Neural crest cell (in vitro differentiated cells): Measurements from ENCODE around the gene PSMG3. TPM values are rescaled to one million over a fixed set of nuclear protein-coding genes. Genes with fewer than 3 reads are reported as not detected.

Source experiments
- DNase-seq: peaks from one replicate; pipeline ENCODE4 v3.0.0; 2021; ENCODE audit warnings: low read depth, mixed read lengths, low spot score
- H3K27ac Mint-ChIP-seq: one replicate; pipeline ENCODE4 v1.8.0; 2021; ENCODE audit warnings: mild to moderate bottlenecking, mixed read lengths; ENCODE audit not compliant: unreplicated experiment
- H3K27me3 Mint-ChIP-seq: 2 replicates; pipeline ENCODE4 v1.8.0; 2021; ENCODE audit warnings: low read depth, mild to moderate bottlenecking, mixed read lengths
- H3K36me3 Mint-ChIP-seq: 2 replicates; pipeline ENCODE4 v1.8.0; 2021; ENCODE audit warnings: low read depth, mild to moderate bottlenecking, mixed read lengths
- H3K4me1 Mint-ChIP-seq: 2 replicates; pipeline ENCODE4 v1.8.0; 2021; ENCODE audit warnings: mixed read lengths
- H3K4me3 Mint-ChIP-seq: one replicate; pipeline ENCODE4 v1.8.0; 2021; ENCODE audit warnings: mild to moderate bottlenecking, mixed read lengths
- H3K9me3 Mint-ChIP-seq: 2 replicates; pipeline ENCODE4 v1.8.0; 2021; ENCODE audit warnings: mixed read lengths
- total RNA-seq: library from RNA; stranded (reverse); gene quantifications from 2 replicates; pipeline ENCODE4 v1.2.1, GENCODE V29; 2021
- TF ChIP-seq, protein P1 (sequence below): fragments of 200-600 bp; sonication (generic); conservative IDR thresholded peaks from 2 replicates; pipeline ENCODE4 v1.5.0; 2021; ENCODE audit warnings: antibody characterized with exemption, mild to moderate bottlenecking

PSMG3 gene
- total RNA-seq, 1 donor from 2014 or later, result 57.8 TPM

- Mint-ChIP-seq H3K36me3 (no peaks in the 10 kb centered on the region), H3K27ac (no peak overlapping the region), H3K27me3 (no peaks in the 10 kb centered on the region), H3K4me3 (no peak overlapping the region), H3K9me3 (no peaks in the 10 kb centered on the region), H3K4me1 (no peaks in the 10 kb centered on the region)
- no peak for DNase-seq
- TF ChIP-seq, protein P1, sequence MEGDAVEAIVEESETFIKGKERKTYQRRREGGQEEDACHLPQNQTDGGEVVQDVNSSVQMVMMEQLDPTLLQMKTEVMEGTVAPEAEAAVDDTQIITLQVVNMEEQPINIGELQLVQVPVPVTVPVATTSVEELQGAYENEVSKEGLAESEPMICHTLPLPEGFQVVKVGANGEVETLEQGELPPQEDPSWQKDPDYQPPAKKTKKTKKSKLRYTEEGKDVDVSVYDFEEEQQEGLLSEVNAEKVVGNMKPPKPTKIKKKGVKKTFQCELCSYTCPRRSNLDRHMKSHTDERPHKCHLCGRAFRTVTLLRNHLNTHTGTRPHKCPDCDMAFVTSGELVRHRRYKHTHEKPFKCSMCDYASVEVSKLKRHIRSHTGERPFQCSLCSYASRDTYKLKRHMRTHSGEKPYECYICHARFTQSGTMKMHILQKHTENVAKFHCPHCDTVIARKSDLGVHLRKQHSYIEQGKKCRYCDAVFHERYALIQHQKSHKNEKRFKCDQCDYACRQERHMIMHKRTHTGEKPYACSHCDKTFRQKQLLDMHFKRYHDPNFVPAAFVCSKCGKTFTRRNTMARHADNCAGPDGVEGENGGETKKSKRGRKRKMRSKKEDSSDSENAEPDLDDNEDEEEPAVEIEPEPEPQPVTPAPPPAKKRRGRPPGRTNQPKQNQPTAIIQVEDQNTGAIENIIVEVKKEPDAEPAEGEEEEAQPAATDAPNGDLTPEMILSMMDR, result no peak
These were observed 37.2 kb upstream of the PSMG3 start for GRCh38 chr7:1607001-1607400.

GRCh38 chr7:1604383-1604782, 34.6 kb upstream of the PSMG3 start:
- Mint-ChIP-seq H3K27me3 (no peaks in the 10 kb centered on the region), H3K9me3 (no peaks in the 10 kb centered on the region), H3K36me3 (no peaks in the 10 kb centered on the region), H3K4me1 (no peaks in the 10 kb centered on the region), H3K4me3 (no peak overlapping the region), H3K27ac (no peak overlapping the region)
- DNase-seq, result no peak
- TF ChIP-seq, protein P1, result no peak

GRCh38 chr7:1603346-1604225, 33.8 kb upstream of the PSMG3 start:
- H3K36me3 Mint-ChIP-seq, result no peaks in the 10 kb centered on the region
- no peaks in the 10 kb centered on the region for H3K27me3 Mint-ChIP-seq
- H3K4me3 Mint-ChIP-seq, result no peak overlapping the region
- no peak overlapping the region for H3K27ac Mint-ChIP-seq
- no peaks in the 10 kb centered on the region for H3K9me3 Mint-ChIP-seq
- H3K4me1 Mint-ChIP-seq, result no peaks in the 10 kb centered on the region
- DNase-seq, result no peak
- TF ChIP-seq, protein P1, result no peak

- H3K4me3 Mint-ChIP-seq, result no peak overlapping the region
- TF ChIP-seq, protein P1, result no peak
- no peaks in the 10 kb centered on the region for H3K9me3 Mint-ChIP-seq
These were observed 32.6 kb upstream of the PSMG3 start for GRCh38 chr7:1602386-1602785.

DNA sequence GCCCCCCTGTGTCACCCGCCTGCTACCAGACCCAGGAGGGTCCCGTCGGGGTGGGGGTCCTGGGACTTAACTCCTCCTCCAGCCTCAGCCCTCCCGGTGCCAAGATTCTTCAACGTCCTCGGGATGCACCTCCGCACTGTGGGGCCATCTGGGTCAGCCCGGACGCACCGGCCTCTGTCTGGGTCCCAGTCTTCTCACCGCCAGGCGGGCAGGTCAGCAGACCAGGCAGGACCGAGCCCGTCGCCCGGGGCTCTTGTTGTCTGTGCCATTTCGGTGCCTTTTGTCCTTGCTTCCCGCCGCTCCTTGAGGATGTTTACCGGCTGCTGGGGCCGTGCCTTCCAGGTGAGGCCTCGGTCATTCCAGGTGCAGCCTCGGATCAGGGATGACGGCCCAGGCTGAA, 32.1 kb upstream of the PSMG3 start:
- H3K4me3 Mint-ChIP-seq, result no peak overlapping the region
- no peaks in the 10 kb centered on the region for H3K4me1 Mint-ChIP-seq
- DNase-seq, result no peak
- no peaks in the 10 kb centered on the region for H3K27me3 Mint-ChIP-seq
- TF ChIP-seq, protein P1, result no peak
- no peaks in the 10 kb centered on the region for H3K9me3 Mint-ChIP-seq
- H3K36me3 Mint-ChIP-seq, result no peaks in the 10 kb centered on the region
- peak overlapping the region; percentile 12 for H3K27ac Mint-ChIP-seq

More at GRCh38 chr7:1602386-1602785, 32.6 kb upstream of the PSMG3 start:
- H3K4me1 Mint-ChIP-seq, result no peaks in the 10 kb centered on the region
- H3K27ac Mint-ChIP-seq, result peak overlapping the region; percentile 12
- no peak for DNase-seq
- H3K27me3 Mint-ChIP-seq, result no peaks in the 10 kb centered on the region
- no peaks in the 10 kb centered on the region for H3K36me3 Mint-ChIP-seq
